Psoas muscle (tissue), 8 donors: ENCODE data around the gene UBE2L3. TPM values are rescaled to one million over a fixed set of nuclear protein-coding genes. Genes with fewer than 3 reads are reported as not detected.
A peak's percentile ranks its signal among the peaks of the same experiment; 100 is the strongest.

Experiments
- ATAC-seq, 4 donors: fragments of 200-7000 bp; cut with Tn5 transposase; one replicate each; pipeline ENCODE4 v1.9.1; 2020; ENCODE audit warnings: moderate library complexity in 3 of 4, mild to moderate bottlenecking in 2 of 4
- DNase-seq, 2 donors: peaks; one replicate each; pipeline ENCODE4 v3.0.0-alpha.2; 2020
- H3K27ac ChIP-seq: fragments of 200-600 bp; one replicate; pipeline ENCODE4 v1.8.0; 2022
- H3K27me3 ChIP-seq, 3 donors: fragments of 200-600 bp in 1 of 3; one replicate each; pipeline versions ENCODE4 v1.6.1 to v1.8.0; 2013 to 2022; ENCODE audit warnings: low read length in 2 of 3, mild to moderate bottlenecking in 2 of 3, moderate library complexity in 1 of 3; ENCODE audit not compliant: insufficient read depth in 3 of 3
- H3K36me3 ChIP-seq, 2 donors: fragments of 200-600 bp in 1 of 2; one replicate each; pipeline versions ENCODE4 v1.6.1 to v1.8.0; 2013 to 2022; ENCODE audit warnings: low read depth in 1 of 2, mild to moderate bottlenecking in 1 of 2, moderate library complexity in 1 of 2; ENCODE audit not compliant: insufficient read depth in 1 of 2
- H3K4me1 ChIP-seq: fragments of 200-600 bp; one replicate; pipeline ENCODE4 v1.8.0; 2022
- H3K4me3 ChIP-seq: fragments of 200-600 bp; one replicate; pipeline ENCODE4 v1.8.0; 2022; ENCODE audit warnings: mild to moderate bottlenecking
- H3K9me3 ChIP-seq: fragments of 200-600 bp; one replicate; pipeline ENCODE4 v1.8.0; 2022
- WGBS, 3 donors: extraction: QIAGEN DNeasy Blood & Tissue Kit; methylation state at CpG; one replicate each; pipeline versions ENCODE4 v1.1.6 to v1.1.7; 2013; 5-methylcytosine and 5-hydroxymethylcytosine counted together
- intact Hi-C, 2 donors: fragments of 100-400 bp; cut with DNase I; formaldehyde crosslinking; loops; one replicate each; pipeline versions ENCODE4 v1.11.0 to v1.14.2; 2022
- polyA plus RNA-seq, 3 donors: library from polyadenylated mRNA; stranded (reverse); fragments of 200-250 nt; gene quantifications; one replicate each; pipeline ENCODE4 v1.2.3, GENCODE V29; 2013
- total RNA-seq, 4 donors: library from RNA; stranded (reverse); fragmentation: NEBNext Ultra II Directional in 2 of 4; extraction: Animal tissue kit (Norgen Biotek cat#: 25700) in 2 of 4; gene quantifications; one replicate each; pipeline versions ENCODE4 v1.2.1 to v1.2.4, GENCODE V29; 2021 to 2023
- TF ChIP-seq, protein P1 (sequence below): fragments of 200-600 bp; IDR thresholded peaks from one replicate; pipeline ENCODE4 v1.8.0; 2022; ENCODE audit warnings: antibody characterized with exemption
- donor health status: healthy with polysubstance abuse.
- donor health status: DM: no; HTN: no; CAD: no; lungs with moderate emphysema.
- donor health status: Bipolar disorder and iron deficiency.
- donor health status: healthy.
- donor health status: DM: yes; HTN: yes; CAD: no.
- donor health status: DM: no; HTN: no; CAD: no.
- donor health status: DM: no; HTN: no; CAD: no.
- donor health status: DM: yes; HTN: yes; CAD: no.

The UBE2L3 gene
- total and polyA plus RNA-seq, 7 donors, result 44.9 to 144 (median 56.7) TPM

DNA sequence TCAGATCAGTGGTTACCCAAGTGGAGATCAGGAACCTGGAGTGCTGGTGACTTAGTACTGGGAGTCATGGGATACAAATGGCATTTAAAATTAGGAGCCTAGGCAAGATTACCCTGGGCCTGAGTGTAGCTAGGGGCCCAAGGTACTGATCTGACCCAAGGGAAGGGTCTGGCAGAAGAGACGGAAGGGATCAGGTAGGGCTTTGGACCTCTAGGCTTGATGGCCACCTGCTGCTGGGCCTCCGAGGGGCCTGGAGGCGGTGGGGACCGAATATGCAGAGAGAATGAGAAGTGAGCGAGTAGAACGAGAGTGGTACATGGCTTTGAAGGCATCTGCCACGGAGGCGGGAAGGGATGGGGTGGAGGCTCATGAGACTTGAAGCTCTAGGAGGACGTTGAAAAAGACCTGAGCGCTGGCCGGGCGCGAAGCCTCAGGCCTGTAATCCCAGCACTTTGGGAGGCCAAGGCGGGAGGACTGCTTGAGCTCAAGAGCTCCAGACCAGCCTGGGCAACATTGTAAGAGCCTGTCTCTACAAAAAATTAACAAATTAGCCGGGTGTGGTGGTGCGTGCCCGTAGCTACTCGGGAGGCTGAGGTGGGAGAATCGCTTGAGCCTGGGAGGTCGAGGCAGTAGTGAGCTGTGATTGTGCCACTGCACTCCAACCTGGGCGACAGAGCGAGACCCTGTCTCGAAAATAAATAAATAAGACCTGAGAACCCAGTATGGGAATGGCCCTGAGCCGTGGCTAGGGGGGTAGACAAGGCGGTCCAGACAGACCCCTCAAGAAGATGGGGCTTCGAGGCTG is 97.7 kb downstream of the UBE2L3 start:
- Histone ChIP-seq H3K4me1 (no peaks in the 10 kb centered on the region), H3K27ac (peak overlapping the region; percentile 95), H3K27me3 (no peaks in the 10 kb centered on the region), H3K4me3 (peak overlapping the region; percentile 83), H3K9me3 (no peaks in the 10 kb centered on the region), H3K36me3 (peaks cover 0 to 12% of the 10 kb centered on the region in 2 donors)
- 69 to 74% (median 73%) methylated on average over 26 of the region's 26 CpGs for WGBS, 3 donors
- intact Hi-C loops, result no loop called here
- TF ChIP-seq, protein P1, sequence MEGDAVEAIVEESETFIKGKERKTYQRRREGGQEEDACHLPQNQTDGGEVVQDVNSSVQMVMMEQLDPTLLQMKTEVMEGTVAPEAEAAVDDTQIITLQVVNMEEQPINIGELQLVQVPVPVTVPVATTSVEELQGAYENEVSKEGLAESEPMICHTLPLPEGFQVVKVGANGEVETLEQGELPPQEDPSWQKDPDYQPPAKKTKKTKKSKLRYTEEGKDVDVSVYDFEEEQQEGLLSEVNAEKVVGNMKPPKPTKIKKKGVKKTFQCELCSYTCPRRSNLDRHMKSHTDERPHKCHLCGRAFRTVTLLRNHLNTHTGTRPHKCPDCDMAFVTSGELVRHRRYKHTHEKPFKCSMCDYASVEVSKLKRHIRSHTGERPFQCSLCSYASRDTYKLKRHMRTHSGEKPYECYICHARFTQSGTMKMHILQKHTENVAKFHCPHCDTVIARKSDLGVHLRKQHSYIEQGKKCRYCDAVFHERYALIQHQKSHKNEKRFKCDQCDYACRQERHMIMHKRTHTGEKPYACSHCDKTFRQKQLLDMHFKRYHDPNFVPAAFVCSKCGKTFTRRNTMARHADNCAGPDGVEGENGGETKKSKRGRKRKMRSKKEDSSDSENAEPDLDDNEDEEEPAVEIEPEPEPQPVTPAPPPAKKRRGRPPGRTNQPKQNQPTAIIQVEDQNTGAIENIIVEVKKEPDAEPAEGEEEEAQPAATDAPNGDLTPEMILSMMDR, result no peak
- no peak for ATAC-seq
- DNase-seq, result no peak

- Histone ChIP-seq H3K27me3 (no peaks in the 10 kb centered on the region), H3K4me1 (no peaks in the 10 kb centered on the region), H3K4me3 (peak overlapping the region; percentile 83), H3K27ac (peak overlapping the region; percentile 95), H3K36me3 (peaks cover 0 to 27% of the 10 kb centered on the region in 2 donors), H3K9me3 (no peaks in the 10 kb centered on the region)
- 48 to 53% (median 52%) methylated on average over 16 of the region's 16 CpGs for WGBS, 3 donors
- ATAC-seq (no peak), DNase-seq (no peak)
- TF ChIP-seq, protein P1, result no peak
- intact Hi-C loops, result no loop called here
Observed at GRCh38 chr22:21666786-21667185, 99.3 kb downstream of the UBE2L3 start.

DNA sequence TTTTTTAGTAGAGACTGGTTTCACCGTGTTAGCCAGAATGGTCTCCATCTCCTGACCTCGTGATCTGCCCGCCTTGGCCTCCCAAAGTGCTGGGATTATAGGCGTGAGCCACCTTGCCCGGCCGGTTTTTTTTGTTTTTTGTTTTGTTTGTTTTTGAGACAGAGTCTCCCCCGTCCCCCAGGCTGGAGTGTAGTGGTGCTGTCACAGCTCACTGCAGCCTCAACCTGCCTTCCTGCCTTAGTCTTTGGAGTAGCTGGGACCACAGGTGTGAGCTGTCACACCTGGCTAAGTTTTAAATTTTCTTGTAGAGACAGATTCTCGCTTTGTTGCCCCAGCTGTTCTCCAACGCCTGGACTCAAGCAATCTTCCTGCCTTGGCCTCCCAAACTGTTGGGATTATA is 101.5 kb downstream of the UBE2L3 start:
- Histone ChIP-seq H3K4me1 (no peaks in the 10 kb centered on the region), H3K27ac (no peak overlapping the region), H3K9me3 (no peaks in the 10 kb centered on the region), H3K27me3 (no peaks in the 10 kb centered on the region), H3K36me3 (peaks cover 8 to 49% of the 10 kb centered on the region in 2 donors), H3K4me3 (no peak overlapping the region)
- 80 to 91% (median 85%) methylated on average over 7 to 9 of the region's 9 CpGs for WGBS, 3 donors
- DNase-seq, result no peak
- TF ChIP-seq, protein P1, result no peak
- intact Hi-C loops, result no loop called here
- no peak for ATAC-seq

DNA sequence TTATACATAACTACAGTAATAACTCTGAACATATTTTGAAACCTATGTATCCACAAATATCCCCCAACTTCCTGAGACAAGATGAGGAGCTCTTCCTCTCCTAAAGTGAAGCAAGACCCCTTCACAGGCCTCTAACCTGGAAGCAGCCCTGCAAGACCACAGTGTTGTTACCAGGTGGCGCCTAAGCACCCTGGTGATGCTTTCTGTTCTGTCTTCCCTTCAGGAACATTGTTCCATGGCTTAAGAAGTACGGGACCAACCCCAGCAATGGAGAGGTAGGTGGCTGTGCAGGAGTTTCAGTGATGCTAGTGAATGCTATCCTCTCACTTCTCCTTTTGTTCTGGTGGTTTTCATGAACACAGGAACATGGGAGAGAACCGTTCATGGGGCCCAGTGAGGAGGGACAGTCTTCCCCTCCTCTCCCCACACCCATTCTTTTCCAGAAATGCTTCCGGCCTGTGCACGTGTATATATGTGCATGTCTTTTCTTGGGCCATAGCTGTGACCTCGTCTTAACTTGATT is 104.7 kb downstream of the UBE2L3 start:
- no peak for ATAC-seq
- no peak overlapping the region for H3K27ac ChIP-seq
- TF ChIP-seq, protein P1, result no peak
- WGBS, 3 donors, result 79 to 89% (median 83%) methylated on average over 6 of the region's 6 CpGs
- no peaks in the 10 kb centered on the region for H3K4me1 ChIP-seq
- H3K9me3 ChIP-seq, result no peaks in the 10 kb centered on the region
- peaks cover 8 to 69% of the 10 kb centered on the region in 2 donors for H3K36me3 ChIP-seq
- no peak for DNase-seq
- H3K4me3 ChIP-seq, result no peak overlapping the region
- intact Hi-C loops, result no loop called here
- no peaks in the 10 kb centered on the region for H3K27me3 ChIP-seq

Other genes starting within 250 kb of the UBE2L3 start
- gene RIMBP3B, start 184.0 kb upstream of the UBE2L3 start, total RNA-seq, result under 1 TPM in 1 of 4 donors, not detected in 3; 0.08 TPM
- under 1 TPM in 1 of 3 donors, not detected in 2; 0.01 TPM for gene RIMBP3B, start 184.0 kb upstream of the UBE2L3 start, polyA plus RNA-seq
- gene HIC2, start 150.3 kb upstream of the UBE2L3 start, total RNA-seq, result 1 to 10 TPM; 1.8 to 3.2 (median 2.3) TPM
- gene HIC2, start 150.3 kb upstream of the UBE2L3 start, polyA plus RNA-seq, result 1 to 10 TPM in 2 of 3 donors, under 1 TPM in 1; 0.94 to 2.2 (median 1.2) TPM
- gene TMEM191C, start 100.3 kb upstream of the UBE2L3 start, total RNA-seq, result under 1 TPM in 1 of 4 donors, not detected in 3; 0.34 TPM
- under 1 TPM; 0.01 to 0.07 (median 0.06) TPM for gene TMEM191C, start 100.3 kb upstream of the UBE2L3 start, polyA plus RNA-seq
- not detected for gene RIMBP3C, start 16.3 kb upstream of the UBE2L3 start, total RNA-seq
- under 1 TPM; 0.01 to 0.04 (median 0.04) TPM for gene RIMBP3C, start 16.3 kb upstream of the UBE2L3 start, polyA plus RNA-seq
- 1 to 10 TPM; 2.4 to 5.4 (median 3.3) TPM for gene YDJC, start 62.3 kb downstream of the UBE2L3 start, total RNA-seq
- gene YDJC, start 62.3 kb downstream of the UBE2L3 start, polyA plus RNA-seq, result 1 to 10 TPM; 3.6 to 5.8 (median 4.0) TPM
- under 1 TPM; 0.13 to 0.24 (median 0.20) TPM for gene CCDC116, start 65.0 kb downstream of the UBE2L3 start, total RNA-seq
- gene CCDC116, start 65.0 kb downstream of the UBE2L3 start, polyA plus RNA-seq, result under 1 TPM; 0.07 to 0.32 (median 0.14) TPM
- 10 to 100 TPM in 3 of 4 donors, 1 to 10 TPM in 1; 6.9 to 13.0 (median 11.6) TPM for gene SDF2L1, start 74.6 kb downstream of the UBE2L3 start, total RNA-seq
- 10 to 100 TPM; 16.8 to 53.5 (median 26.0) TPM for gene SDF2L1, start 74.6 kb downstream of the UBE2L3 start, polyA plus RNA-seq
- gene PPIL2, start 98.3 kb downstream of the UBE2L3 start, total RNA-seq, result 10 to 100 TPM; 19.3 to 31.6 (median 21.6) TPM
- gene PPIL2, start 98.3 kb downstream of the UBE2L3 start, polyA plus RNA-seq, result 10 to 100 TPM; 15.6 to 24.7 (median 17.4) TPM
- 10 to 100 TPM in 2 of 4 donors, 1 to 10 TPM in 2; 2.9 to 21.9 (median 10.3) TPM for gene YPEL1, start 168.1 kb downstream of the UBE2L3 start, total RNA-seq
- 1 to 10 TPM in 2 of 3 donors, under 1 TPM in 1; 0.72 to 4.6 (median 3.8) TPM for gene YPEL1, start 168.1 kb downstream of the UBE2L3 start, polyA plus RNA-seq